Endothelial cell of umbilical vein (primary cell): ENCODE measurements around the gene ADGRG1. TPM values are rescaled to one million over a fixed set of nuclear protein-coding genes. Genes with fewer than 3 reads are reported as not detected.

Experiments used
- BruUV-seq: library from RNA; stranded (reverse); fragments of 400-500 nt; replicated peaks from 2 replicates; lab custom pipeline; 2021; lab: Mats Ljungman, UMichigan
- CTCF ChIA-PET: fragments of 300-600, 350-600 bp; sonication (Branson Sonifier 250); formaldehyde crosslinking; loops from one replicate; lab custom pipeline; 2021; ENCODE audit warnings: antibody characterized with exemption, inconsistent platforms; lab: Charles Lee
- POLR2A ChIA-PET: fragments of 300-600, 350-600 bp; sonication (Branson Sonifier 250); formaldehyde crosslinking; loops from one replicate; lab custom pipeline; 2021; ENCODE audit warnings: antibody characterized with exemption, inconsistent platforms; lab: Charles Lee
- DNase-seq: peaks from one replicate; pipeline ENCODE4 v3.0.0-alpha.2; 2011; ENCODE audit warnings: low read depth, low spot score
- FAIRE-seq: peaks from 2 replicates; lab custom pipeline; 2011; peaks lifted over from hg19 to GRCh38; lab: Jason Lieb, UNC
- H2AFZ ChIP-seq: 2 replicates; pipeline ENCODE4 v1.6.0; 2012; ENCODE audit warnings: low read depth, low read length, control low read depth, inconsistent platforms
- H3K27ac ChIP-seq: 2 replicates; pipeline ENCODE4 v1.5.1; 2011; ENCODE audit warnings: low read depth, mild to moderate bottlenecking, control low read depth, low read length, moderate library complexity; ENCODE audit not compliant: insufficient read depth
- H3K27me3 ChIP-seq, 2 experiments: 2 replicates each; pipeline versions ENCODE4 v1.6.0 to v1.6.1; 2011; ENCODE audit warnings: low read length in 2 of 2, mixed read lengths in 1 of 2; ENCODE audit not compliant: control insufficient read depth in 2 of 2, insufficient read depth in 2 of 2
- H3K36me3 ChIP-seq, 2 experiments: 2 replicates in 1 of 2; 3 replicates in 1 of 2; pipeline ENCODE4 v1.5.1; 2011; ENCODE audit warnings: low read length in 2 of 2, mild to moderate bottlenecking in 1 of 2, moderate library complexity in 1 of 2; ENCODE audit not compliant: control insufficient read depth in 2 of 2, insufficient read depth in 2 of 2; ENCODE audit errors: extremely low read depth in 1 of 2
- H3K4me1 ChIP-seq: 3 replicates; pipeline ENCODE4 v1.5.1; 2011; ENCODE audit warnings: mild to moderate bottlenecking, low read length; ENCODE audit not compliant: control insufficient read depth, insufficient read depth; ENCODE audit errors: extremely low read depth
- H3K4me2 ChIP-seq: 2 replicates; pipeline ENCODE4 v1.6.1; 2011; ENCODE audit warnings: low read length, control low read depth, mixed read lengths; ENCODE audit not compliant: insufficient read depth
- H3K4me3 ChIP-seq, 3 experiments: fragments of 200-600 bp in 1 of 3; sonication (generic), shearing (Covaris generic) in 1 of 3; replicated peaks in 1 of 3; 2 replicates each; pipeline ENCODE4 v1.5.1; 2011 to 2016; ENCODE audit warnings: control low read depth in 3 of 3, low read length in 3 of 3, mild to moderate bottlenecking in 2 of 3, inconsistent platforms in 1 of 3, low read depth in 1 of 3, moderate library complexity in 1 of 3; ENCODE audit not compliant: insufficient read depth in 1 of 3
- H3K79me2 ChIP-seq: 2 replicates; pipeline ENCODE4 v1.6.0; 2012; ENCODE audit warnings: low read length, inconsistent platforms; ENCODE audit not compliant: control insufficient read depth, insufficient read depth
- H3K9ac ChIP-seq: replicated peaks from 2 replicates; pipeline ENCODE3; 2011; ENCODE audit warnings: low read length, control low read depth; ENCODE audit not compliant: insufficient read depth; ENCODE audit errors: extremely low read depth
- H3K9me1 ChIP-seq: replicated peaks from 3 replicates; pipeline ENCODE4 v1.6.0; 2011; ENCODE audit warnings: mild to moderate bottlenecking, low read length; ENCODE audit not compliant: control insufficient read depth, insufficient read depth; ENCODE audit errors: extremely low read depth
- H3K9me3 ChIP-seq: replicated peaks from 2 replicates; pipeline ENCODE4 v1.5.1; 2012; ENCODE audit warnings: low read length, inconsistent platforms; ENCODE audit not compliant: control insufficient read depth, insufficient read depth
- H4K20me1 ChIP-seq: replicated peaks from 2 replicates; pipeline ENCODE3; 2011; ENCODE audit warnings: mild to moderate bottlenecking, low read length; ENCODE audit not compliant: control insufficient read depth, insufficient read depth; ENCODE audit errors: extremely low read depth
- EZH2 ChIP-seq: IDR thresholded peaks from 2 replicates; pipeline ENCODE4 v1.6.1; 2012; ENCODE audit warnings: borderline replicate concordance, low read depth, mild to moderate bottlenecking, moderate library complexity, low read length, inconsistent platforms; ENCODE audit not compliant: severe bottlenecking
- FOS ChIP-seq: IDR thresholded peaks from 2 replicates; pipeline ENCODE4 v1.6.1; 2011; ENCODE audit warnings: mild to moderate bottlenecking, low read length, moderate library complexity, borderline replicate concordance; ENCODE audit not compliant: insufficient read depth
- GATA2 ChIP-seq: IDR thresholded peaks from 2 replicates; pipeline ENCODE4 v1.7.0; 2011; ENCODE audit warnings: low read depth, mild to moderate bottlenecking, moderate library complexity, mixed read lengths, low read length; ENCODE audit not compliant: insufficient read length, insufficient read depth
- JUN ChIP-seq: IDR thresholded peaks from 2 replicates; pipeline ENCODE4 v1.6.1; 2011; ENCODE audit warnings: borderline replicate concordance, low read depth; ENCODE audit not compliant: insufficient read length, insufficient read depth
- MYC ChIP-seq: IDR thresholded peaks from one replicate; pipeline ENCODE4 v1.6.1; 2011; ENCODE audit warnings: mild to moderate bottlenecking, low read depth, low read length
- POLR2A ChIP-seq: IDR thresholded peaks from 2 replicates; pipeline ENCODE4 v1.6.1; 2012; ENCODE audit warnings: low read depth, mild to moderate bottlenecking, control low read depth, low read length
- POLR2AphosphoS5 ChIP-seq: IDR thresholded peaks from 2 replicates; pipeline ENCODE4 v1.6.1; 2012; ENCODE audit warnings: low read depth, mild to moderate bottlenecking, control low read depth, low read length, moderate library complexity; ENCODE audit not compliant: insufficient read depth
- dilution Hi-C: fragments of 300-500 bp; cut with MboI; formaldehyde crosslinking; loops from one replicate; pipeline ENCODE4 v1.15.0; 2019; ENCODE audit warnings: low sequenced_read_pairs; ENCODE audit not compliant: extremely low pct_ligation_motif_present
- intact Hi-C: fragments of 100-400 bp; cut with micrococcal nuclease; formaldehyde crosslinking; loops from one replicate; pipeline ENCODE4 v1.10.0; 2022
- polyA plus RNA-seq, 4 experiments: library from polyadenylated mRNA; depleted of rRNA in 3 of 4; stranded (reverse) in 3 of 4; unstranded in 1 of 4; fragments of >200 nt; gene quantifications; 2 replicates each; pipeline versions ENCODE4 v1.2.1 to v1.2.3, GENCODE V29; 2011 to 2012; ENCODE audit warnings: missing spikeins in 1 of 4
- total RNA-seq: library from RNA; stranded (reverse); gene quantifications from 2 replicates; pipeline ENCODE4 v1.2.3, GENCODE V29; 2021
- TF ChIP-seq, protein P1 (sequence below): IDR thresholded peaks from 2 replicates; pipeline ENCODE4 v1.6.1; 2011; ENCODE audit not compliant: insufficient read depth, insufficient read length
- TF ChIP-seq, protein P2 (sequence below), 2 donors: IDR thresholded peaks; 1 replicate in 1 of 2; 2 replicates in 1 of 2; pipeline ENCODE4 v1.5.1; 2011; ENCODE audit warnings: low read length in 2 of 2, mild to moderate bottlenecking in 2 of 2, moderate library complexity in 2 of 2, control low read depth in 1 of 2, inconsistent platforms in 1 of 2, low read depth in 1 of 2; ENCODE audit not compliant: insufficient read depth in 1 of 2; ENCODE audit errors: extremely low read depth in 1 of 2

Gene ADGRG1
- total and polyA plus RNA-seq, 2 donors (not counting 3 experiments of a cell fraction or from before 2014, with no cell fraction given): 45.6 to 92.5 TPM

DNA sequence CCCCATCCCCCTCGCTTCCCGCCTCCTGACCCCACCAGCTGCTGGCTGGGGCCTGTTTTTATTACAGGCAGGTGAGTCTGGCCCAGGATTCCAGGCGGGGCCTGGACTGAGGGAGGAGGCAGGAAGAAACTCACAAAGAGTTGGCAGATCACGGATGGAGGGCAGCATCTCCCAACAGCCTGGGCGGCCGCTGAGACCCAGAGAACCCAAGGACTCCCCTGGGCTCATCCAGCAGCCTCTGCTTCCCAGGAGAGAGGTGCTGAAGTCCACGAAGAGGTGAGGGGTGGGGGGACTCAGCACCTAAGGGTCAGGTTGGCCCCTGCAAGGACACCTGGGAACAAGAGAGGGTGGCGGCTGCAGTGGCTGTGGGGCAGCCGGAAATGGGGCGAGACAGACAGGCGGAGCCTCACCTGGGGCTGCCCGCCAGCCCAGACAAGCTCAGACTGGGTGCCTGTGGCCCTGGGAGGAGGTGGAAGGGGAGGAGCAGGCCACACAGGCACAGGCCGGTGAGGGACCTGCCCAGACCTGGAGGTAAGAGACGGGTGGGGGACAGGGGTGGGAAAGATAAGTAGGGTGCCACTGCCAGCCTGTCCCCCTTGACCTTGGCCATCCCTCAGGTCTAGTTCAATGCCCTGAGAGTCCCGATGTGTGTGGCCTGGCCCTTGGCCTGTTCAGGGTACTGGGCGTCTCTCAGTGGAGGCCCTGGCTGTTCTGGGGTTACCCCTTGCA lies 8.7 kb upstream of the ADGRG1 start:
- Histone ChIP-seq H3K4me2 (no peak overlapping the region), H3K27ac (no peak overlapping the region), H3K79me2 (no peaks in the 10 kb centered on the region), H3K36me3 (no peaks in the 10 kb centered on the region), H3K9me3 (no peaks in the 10 kb centered on the region), H4K20me1 (no peaks in the 10 kb centered on the region), H3K9me1 (no peaks in the 10 kb centered on the region), H2AFZ (no peak overlapping the region), H3K27me3 (no peaks in the 10 kb centered on the region), H3K4me1 (no peaks in the 10 kb centered on the region), H3K4me3 (no peak overlapping the region), H3K9ac (no peak overlapping the region)
- POLR2A ChIA-PET: no interaction called here
- dilution Hi-C loops: no loop called here
- TF ChIP-seq MYC (no peak), EZH2 (no peak), FOS (no peak), JUN (no peak), POLR2AphosphoS5 (no peak), POLR2A (no peak), GATA2 (no peak)
- TF ChIP-seq, protein P1, sequence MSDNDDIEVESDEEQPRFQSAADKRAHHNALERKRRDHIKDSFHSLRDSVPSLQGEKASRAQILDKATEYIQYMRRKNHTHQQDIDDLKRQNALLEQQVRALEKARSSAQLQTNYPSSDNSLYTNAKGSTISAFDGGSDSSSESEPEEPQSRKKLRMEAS: no peak
- TF ChIP-seq, protein P2, sequence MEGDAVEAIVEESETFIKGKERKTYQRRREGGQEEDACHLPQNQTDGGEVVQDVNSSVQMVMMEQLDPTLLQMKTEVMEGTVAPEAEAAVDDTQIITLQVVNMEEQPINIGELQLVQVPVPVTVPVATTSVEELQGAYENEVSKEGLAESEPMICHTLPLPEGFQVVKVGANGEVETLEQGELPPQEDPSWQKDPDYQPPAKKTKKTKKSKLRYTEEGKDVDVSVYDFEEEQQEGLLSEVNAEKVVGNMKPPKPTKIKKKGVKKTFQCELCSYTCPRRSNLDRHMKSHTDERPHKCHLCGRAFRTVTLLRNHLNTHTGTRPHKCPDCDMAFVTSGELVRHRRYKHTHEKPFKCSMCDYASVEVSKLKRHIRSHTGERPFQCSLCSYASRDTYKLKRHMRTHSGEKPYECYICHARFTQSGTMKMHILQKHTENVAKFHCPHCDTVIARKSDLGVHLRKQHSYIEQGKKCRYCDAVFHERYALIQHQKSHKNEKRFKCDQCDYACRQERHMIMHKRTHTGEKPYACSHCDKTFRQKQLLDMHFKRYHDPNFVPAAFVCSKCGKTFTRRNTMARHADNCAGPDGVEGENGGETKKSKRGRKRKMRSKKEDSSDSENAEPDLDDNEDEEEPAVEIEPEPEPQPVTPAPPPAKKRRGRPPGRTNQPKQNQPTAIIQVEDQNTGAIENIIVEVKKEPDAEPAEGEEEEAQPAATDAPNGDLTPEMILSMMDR (IDR thresholded peaks at IDR 0.05; ENCODE audit: extremely low read depth in 1 of 2, insufficient read depth in 1 of 2, low read depth in 1 of 2, low read length in 2 of 2): no peak
- no peak for FAIRE-seq
- CTCF ChIA-PET: interaction anchor here (1.0 to 1.3 kb wide), 2 partner anchors 8 to 19 kb away, joined by 3 to 5 read pairs; partner anchors contain the start of gene ADGRG1
- no TSS peak for BruUV-seq
- intact Hi-C loops: no loop called here
- DNase-seq: no peak
